Raji (cell line): Measurements from ENCODE around the gene OR1J1.

Experiments
- POLR2A ChIP-seq: IDR thresholded peaks from 2 replicates; pipeline ENCODE4 v1.6.1; 2011; ENCODE audit warnings: low read depth, low read length, control low read depth; ENCODE audit not compliant: insufficient read depth

OR1J1 gene

GRCh38 chr9:122463828-122464632, 13.7 kb downstream of the OR1J1 start:
- TF ChIP-seq POLR2A, result no peak

GRCh38 chr9:122457787-122458186, 19.9 kb downstream of the OR1J1 start:
- no peak for TF ChIP-seq POLR2A

- no peak for TF ChIP-seq POLR2A
Measured at GRCh38 chr9:122456123-122456522, 21.6 kb downstream of the OR1J1 start.

- no peak for TF ChIP-seq POLR2A
Measured at GRCh38 chr9:122453677-122454135, 24.0 kb downstream of the OR1J1 start.

GRCh38 chr9:122446819-122447484, 30.8 kb downstream of the OR1J1 start:
- no peak for TF ChIP-seq POLR2A

- TF ChIP-seq POLR2A, result no peak
Measured at GRCh38 chr9:122445155-122445749, 32.5 kb downstream of the OR1J1 start.

- no peak for TF ChIP-seq POLR2A
Measured at GRCh38 chr9:122444041-122444733, 33.5 kb downstream of the OR1J1 start.

GRCh38 chr9:122442568-122442967, 35.2 kb downstream of the OR1J1 start:
- TF ChIP-seq POLR2A, result no peak
